HL-60 (cell line): ENCODE data around the gene TRIAP1.

Source experiments
- CTCF ChIP-seq: IDR thresholded peaks from one replicate; pipeline ENCODE4 v1.5.1; 2011; ENCODE audit warnings: low read length, control low read depth, inconsistent platforms; ENCODE audit not compliant: insufficient read depth
- GABPA ChIP-seq: IDR thresholded peaks from 2 replicates; pipeline ENCODE4 v1.6.1; 2012; ENCODE audit warnings: low read depth
- POLR2AphosphoS5 ChIP-seq: IDR thresholded peaks from 2 replicates; pipeline ENCODE4 v1.6.1; 2012; ENCODE audit warnings: low read depth
- REST ChIP-seq: IDR thresholded peaks from 2 replicates; pipeline ENCODE4 v1.6.1; 2012; ENCODE audit warnings: low read depth; ENCODE audit not compliant: insufficient replicate concordance
- SPI1 ChIP-seq: IDR thresholded peaks from 2 replicates; pipeline ENCODE4 v1.6.1; 2012; ENCODE audit warnings: low read depth, mild to moderate bottlenecking, borderline replicate concordance

GRCh38 chr12:120421701-120422100, 24.5 kb downstream of the TRIAP1 start:
- no peak for TF ChIP-seq CTCF
- TF ChIP-seq POLR2AphosphoS5: no peak
- no peak for TF ChIP-seq REST
- no peak for TF ChIP-seq SPI1
- no peak for TF ChIP-seq GABPA
